Keratinocyte (primary cell): ENCODE measurements around the gene RNF169.

Experiments used
- EZH2 ChIP-seq: IDR thresholded peaks from one replicate; pipeline ENCODE4 v1.6.1; 2012; ENCODE audit warnings: inconsistent platforms, mild to moderate bottlenecking, low read length, moderate library complexity
- TF ChIP-seq, protein P1 (sequence below), 3 experiments: IDR thresholded peaks in 1 of 3; conservative IDR thresholded peaks in 1 of 3; optimal IDR thresholded peaks in 1 of 3; 2 replicates in 2 of 3; 3 replicates in 1 of 3; pipeline versions ENCODE3 to v1.5.1; 2011; ENCODE audit warnings: low read length in 3 of 3, mild to moderate bottlenecking in 3 of 3, moderate library complexity in 2 of 3, control low read depth in 1 of 3, inconsistent platforms in 1 of 3; ENCODE audit not compliant: insufficient read depth in 2 of 3; ENCODE audit errors: extremely low read depth in 1 of 3

DNA sequence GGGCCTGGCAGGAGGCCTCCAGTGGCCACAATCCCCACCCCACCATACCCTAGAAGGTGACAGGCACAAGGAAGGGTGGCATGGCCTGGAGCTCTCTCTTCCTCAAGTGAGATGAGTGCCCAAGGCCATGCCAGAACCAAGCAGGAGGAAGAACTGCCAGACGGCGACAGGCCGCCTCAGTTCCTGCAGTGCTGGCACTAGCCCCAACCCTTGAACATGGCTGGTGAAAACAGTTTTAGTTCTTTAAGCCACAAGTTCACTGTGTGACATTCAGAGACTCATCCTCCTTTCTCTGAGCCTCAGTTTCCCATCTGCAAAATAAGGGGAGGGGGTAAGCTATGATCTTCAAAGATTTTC, 27.2 kb upstream of the RNF169 start:
- TF ChIP-seq, protein P1, sequence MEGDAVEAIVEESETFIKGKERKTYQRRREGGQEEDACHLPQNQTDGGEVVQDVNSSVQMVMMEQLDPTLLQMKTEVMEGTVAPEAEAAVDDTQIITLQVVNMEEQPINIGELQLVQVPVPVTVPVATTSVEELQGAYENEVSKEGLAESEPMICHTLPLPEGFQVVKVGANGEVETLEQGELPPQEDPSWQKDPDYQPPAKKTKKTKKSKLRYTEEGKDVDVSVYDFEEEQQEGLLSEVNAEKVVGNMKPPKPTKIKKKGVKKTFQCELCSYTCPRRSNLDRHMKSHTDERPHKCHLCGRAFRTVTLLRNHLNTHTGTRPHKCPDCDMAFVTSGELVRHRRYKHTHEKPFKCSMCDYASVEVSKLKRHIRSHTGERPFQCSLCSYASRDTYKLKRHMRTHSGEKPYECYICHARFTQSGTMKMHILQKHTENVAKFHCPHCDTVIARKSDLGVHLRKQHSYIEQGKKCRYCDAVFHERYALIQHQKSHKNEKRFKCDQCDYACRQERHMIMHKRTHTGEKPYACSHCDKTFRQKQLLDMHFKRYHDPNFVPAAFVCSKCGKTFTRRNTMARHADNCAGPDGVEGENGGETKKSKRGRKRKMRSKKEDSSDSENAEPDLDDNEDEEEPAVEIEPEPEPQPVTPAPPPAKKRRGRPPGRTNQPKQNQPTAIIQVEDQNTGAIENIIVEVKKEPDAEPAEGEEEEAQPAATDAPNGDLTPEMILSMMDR (optimal IDR thresholded peaks at IDR 0.05 in 1 of 3, IDR thresholded peaks at IDR 0.05 in 1 of 3, conservative IDR thresholded peaks at IDR 0.05 in 1 of 3; ENCODE audit: extremely low read depth in 1 of 3, insufficient read depth in 2 of 3, low read length in 3 of 3), result no peak
- no peak for TF ChIP-seq EZH2
